NOMO-1 treated with dmso at 0.1 percent for 144 hours (cell line): ENCODE data around the gene SYNPO2.
"Not testable (repeated sequence)": the region's sequence is repeated elsewhere in the genome, so short reads cannot be mapped to it uniquely, and the experiment has no call there.

ENCODE experiments used
- DNase-seq: peaks from one replicate; lab custom pipeline; 2025; ENCODE audit not compliant: unreplicated experiment; lab: John Stamatoyannopoulos, UW

The SYNPO2 gene

DNA sequence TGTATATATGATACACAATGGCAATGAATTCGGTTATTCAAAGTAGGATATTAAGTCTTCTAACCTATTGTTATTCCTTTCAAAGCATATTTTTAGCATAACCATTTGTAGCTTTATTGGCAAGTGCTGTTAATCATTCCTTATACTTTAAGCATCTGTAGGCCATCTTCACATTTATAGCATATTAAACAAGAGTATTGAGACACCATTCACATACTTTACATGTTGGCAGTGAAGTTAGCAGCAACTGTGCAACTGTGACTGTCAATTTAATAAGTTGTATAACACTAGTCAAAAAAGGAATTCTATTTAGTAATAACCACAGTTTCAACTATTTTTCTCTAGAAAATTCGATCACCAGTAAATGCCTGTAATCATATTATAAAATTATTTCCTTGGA, 139.6 kb downstream of the SYNPO2 start:
- no peak for DNase-seq

DNA sequence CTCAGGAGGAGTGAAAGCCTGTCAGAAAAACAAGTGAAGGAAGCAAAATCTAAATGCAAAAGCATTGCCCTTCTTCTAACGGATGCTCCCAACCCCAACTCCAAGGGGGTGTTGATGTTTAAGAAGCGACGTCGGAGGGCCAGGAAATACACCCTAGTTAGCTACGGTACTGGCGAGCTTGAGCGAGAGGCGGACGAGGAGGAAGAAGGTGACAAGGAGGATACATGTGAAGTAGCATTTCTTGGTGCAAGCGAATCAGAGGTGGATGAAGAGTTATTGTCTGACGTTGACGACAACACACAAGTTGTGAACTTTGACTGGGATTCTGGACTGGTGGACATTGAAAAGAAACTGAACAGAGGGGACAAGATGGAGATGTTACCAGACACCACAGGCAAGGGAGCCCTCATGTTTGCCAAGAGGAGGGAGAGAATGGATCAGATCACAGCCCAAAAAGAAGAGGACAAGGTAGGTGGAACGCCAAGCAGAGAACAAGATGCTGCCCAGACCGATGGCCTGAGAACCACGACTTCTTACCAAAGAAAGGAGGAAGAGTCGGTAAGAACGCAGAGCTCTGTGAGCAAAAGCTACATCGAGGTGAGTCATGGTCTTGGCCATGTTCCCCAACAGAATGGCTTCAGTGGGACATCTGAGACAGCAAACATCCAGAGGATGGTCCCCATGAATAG, 141.3 kb downstream of the SYNPO2 start:
- no peak for DNase-seq

DNA sequence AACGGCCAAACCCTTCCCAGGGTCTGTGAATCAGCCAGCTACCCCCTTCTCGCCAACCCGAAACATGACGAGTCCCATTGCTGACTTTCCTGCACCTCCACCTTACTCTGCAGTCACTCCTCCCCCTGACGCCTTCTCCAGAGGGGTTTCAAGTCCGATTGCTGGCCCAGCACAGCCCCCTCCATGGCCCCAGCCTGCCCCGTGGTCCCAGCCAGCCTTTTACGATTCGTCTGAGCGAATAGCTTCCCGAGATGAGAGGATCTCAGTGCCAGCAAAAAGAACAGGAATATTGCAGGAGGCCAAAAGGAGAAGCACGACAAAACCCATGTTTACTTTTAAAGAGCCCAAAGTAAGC, 141.9 kb downstream of the SYNPO2 start:
- no peak for DNase-seq

DNA sequence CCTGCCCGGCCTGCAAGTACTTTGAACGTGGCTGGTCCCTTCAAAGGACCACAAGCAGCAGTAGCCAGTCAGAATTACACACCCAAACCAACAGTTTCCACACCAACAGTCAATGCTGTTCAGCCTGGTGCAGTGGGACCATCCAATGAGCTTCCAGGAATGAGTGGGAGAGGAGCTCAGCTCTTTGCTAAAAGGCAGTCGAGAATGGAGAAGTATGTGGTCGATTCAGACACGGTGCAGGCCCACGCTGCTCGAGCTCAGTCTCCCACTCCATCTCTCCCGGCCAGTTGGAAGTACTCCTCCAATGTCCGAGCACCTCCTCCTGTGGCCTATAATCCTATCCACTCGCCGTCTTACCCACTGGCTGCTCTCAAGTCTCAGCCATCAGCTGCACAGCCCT, 142.6 kb downstream of the SYNPO2 start:
- DNase-seq: no peak

DNA sequence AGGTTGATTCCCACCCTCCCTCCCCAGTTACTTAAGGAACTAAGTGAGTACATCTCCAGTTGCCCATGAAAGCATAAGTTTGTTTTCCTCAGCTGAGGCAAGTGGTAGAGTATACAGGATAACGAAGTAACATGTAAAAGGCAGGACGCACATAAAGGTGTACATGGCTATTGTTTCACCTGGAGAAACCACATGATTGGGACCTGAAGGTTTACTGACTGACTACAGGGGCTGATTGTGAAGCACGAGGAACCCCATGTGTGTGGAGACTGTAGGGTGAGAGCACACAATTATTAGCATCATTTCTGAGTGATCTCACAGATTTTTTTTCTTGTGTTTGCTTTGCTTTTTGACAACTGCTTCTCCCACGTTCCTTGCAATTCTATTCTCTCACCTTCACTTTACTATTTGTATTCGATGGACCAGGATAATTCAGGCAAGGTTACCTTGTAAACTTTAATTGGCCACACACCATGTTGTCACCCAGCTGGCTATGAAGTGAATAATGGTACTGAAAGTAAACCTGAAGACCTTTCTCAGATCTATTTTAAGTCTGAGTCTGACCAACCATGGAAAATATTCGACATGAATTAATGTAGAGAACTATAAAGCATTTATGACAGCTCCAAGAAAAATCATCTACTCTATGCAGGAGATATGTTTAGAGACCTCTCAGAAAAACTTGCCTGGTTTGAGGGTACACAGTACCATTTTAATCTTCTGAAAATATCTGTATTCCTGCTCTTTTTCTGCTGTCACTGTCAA, 144.4 kb downstream of the SYNPO2 start:
- no peak for DNase-seq

DNA sequence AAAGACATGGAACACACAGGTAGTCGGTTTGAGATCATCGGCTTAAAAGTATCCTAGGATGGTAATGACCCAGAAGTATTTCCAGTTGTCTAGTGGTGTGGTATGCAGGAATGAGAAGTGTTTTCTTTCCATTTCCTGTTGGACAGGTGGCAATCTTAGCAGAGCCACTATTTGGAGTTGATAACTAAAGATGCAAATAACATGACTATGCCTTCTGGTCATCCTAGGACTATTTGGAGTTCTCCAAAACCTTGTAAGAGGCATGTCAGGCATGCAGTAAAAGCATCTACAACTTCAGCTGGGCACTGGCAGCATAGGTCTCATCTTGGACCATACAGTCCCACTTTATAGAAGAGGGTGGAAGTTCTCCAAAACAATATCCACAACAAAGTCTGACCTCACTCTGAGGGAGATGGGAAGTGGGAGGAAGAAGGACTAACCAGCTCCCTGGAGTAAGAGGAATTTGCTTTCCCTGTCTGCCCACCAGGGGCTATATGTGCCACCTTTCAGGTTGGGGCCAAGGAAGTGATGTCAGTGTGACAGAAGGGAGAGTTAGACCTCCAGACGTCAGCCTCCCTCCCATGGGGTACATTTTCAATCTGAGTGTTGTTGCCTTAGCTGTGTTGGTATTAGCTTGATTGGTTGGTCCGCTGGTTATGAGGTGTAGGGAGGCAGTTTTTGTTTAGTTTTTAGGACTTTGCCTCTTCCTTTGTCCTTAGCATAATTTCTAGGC, 145.8 kb downstream of the SYNPO2 start:
- no peak for DNase-seq

DNA sequence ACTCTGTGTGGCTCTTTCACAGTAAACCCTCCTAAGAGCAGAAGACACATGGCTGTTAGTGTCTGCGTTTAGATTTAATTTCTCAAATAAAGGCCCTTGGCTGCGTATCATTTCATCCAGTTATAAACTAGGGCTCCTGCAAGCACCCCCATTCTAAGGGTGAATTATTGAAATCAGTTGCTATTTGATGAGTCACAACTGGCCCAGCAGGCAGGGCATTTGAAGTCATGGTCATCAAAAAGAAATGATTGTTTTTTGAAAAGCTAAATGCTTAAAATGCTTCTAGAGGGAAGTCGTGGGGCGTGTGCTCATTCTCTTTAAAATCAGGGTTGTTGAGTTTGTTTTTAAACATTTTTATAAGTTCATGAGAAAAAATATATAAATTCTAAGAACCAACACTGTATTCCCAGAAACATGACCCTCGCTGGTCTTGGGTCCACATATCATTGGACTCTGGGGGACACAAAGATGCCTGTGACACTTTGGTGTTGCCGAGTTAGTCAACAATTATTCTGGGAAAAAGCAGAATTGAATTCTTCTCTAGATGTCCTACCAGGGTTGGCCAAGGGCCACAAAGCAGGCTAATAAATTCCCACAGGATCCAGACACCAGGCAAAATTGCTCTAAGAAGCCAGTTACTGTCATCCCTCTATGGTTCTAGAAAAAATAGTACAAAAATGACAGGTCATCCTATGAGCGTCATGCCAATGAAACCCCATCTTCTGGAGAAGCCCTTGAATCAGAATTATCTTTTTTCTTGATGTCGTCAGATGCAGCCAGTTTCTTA, 147.5 kb downstream of the SYNPO2 start:
- no peak for DNase-seq

DNA sequence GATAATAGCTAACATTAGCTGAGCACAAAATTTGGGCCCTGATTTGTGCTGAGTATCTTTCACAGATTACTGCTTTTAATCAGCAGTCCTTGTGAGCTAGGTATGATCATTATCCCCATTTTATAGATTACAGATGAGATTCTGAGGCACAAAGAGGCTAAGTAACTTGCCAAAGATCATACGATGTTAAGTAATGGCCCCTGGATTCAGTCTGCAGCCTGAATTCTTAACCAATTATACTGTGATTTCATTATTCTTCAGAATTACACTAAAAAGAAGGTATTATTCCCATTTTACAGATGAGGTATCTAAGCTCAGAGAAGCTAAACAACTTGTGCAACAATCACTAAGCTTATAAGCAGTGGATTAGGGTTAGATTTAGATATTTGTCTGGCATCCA, 149.1 kb downstream of the SYNPO2 start:
- no peak for DNase-seq

DNA sequence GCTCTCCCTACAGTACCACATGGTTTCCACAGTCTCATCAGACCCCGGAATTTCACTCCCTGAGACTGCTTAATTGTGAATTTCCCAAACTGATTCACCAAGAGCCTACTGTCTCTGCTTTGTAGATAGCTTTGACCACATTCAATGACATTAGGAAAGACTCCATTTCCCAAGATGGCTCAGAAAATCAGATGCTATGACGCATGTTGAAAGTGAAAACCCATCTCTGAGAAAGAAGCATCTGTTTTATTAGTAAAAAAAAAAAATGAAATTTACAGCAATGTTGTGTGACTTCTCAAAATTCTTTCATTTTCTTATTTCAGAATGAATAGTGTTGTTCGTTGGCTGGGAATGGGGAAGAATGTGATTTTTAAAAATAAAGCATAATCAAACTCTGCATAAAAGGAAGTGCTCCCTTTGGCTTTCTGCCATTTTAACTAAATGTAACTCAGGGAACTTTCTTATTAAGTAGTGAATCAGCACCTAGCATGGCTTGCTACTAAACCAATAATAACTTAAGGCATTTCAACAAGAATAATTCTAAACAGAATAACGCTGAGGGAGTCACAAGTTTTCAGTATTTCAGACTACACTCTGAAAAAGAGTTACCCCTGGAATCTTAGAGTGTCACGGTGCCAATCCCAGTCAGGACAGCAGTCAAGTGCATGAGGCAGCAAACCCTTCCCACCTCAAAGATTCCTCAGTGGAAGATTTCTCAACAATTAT, 149.6 kb downstream of the SYNPO2 start:
- no peak for DNase-seq

DNA sequence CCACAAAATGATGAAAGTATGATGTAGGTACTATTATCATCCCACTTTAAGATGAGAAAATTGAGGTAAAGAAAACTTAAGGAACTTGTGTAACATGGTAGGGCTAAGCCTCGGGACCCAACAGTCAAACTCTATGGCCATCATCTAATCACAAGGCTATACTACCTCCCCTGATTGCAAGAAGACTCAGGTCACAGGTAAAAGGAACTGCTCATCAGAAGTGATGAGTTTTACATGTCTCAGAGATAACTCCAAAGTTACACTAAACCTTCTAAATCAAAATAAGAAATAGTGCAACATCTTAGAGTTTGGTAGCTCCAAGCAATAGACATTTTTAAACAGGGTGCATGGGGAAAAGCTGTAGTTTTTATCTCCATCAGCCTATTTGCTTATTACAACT, 150.5 kb downstream of the SYNPO2 start:
- DNase-seq: no peak

DNA sequence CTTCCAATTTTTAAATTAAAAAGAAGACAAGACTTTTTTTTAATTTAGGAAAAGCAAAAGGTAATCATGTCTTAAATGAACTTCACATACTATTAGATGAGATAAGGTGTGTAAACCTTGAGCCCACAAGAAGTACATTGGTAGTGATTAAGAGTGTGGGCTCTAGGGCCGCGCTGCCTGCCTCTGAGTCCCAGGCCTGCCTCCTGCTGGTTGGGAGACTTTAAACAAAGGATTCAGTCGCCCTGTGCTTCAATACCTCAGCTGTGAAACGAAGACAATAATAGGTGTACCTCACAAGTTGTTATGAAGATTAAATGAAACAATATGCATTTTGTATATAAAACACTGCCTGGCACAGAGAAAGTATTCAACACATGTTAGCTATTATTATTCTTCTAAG, 151.1 kb downstream of the SYNPO2 start:
- no peak for DNase-seq

DNA sequence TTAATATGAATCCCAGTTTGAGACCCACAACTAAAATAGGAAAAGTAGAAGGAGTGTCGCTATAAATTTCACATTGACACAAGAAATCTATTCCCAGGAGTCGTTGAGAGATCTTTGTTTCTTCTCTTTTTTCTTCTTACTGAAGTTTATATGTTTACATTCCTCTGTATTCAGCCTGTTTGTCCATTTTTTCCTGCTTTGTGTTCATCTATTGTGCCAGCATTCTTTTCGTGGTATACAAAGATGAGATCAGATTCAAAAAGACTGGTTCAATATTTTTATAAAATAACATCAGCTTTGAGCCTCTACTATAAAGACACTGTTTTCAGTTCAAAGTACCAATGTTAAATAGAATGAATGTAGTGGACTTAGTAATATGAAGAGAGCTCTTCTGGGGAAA, 151.6 kb downstream of the SYNPO2 start:
- DNase-seq: no peak

DNA sequence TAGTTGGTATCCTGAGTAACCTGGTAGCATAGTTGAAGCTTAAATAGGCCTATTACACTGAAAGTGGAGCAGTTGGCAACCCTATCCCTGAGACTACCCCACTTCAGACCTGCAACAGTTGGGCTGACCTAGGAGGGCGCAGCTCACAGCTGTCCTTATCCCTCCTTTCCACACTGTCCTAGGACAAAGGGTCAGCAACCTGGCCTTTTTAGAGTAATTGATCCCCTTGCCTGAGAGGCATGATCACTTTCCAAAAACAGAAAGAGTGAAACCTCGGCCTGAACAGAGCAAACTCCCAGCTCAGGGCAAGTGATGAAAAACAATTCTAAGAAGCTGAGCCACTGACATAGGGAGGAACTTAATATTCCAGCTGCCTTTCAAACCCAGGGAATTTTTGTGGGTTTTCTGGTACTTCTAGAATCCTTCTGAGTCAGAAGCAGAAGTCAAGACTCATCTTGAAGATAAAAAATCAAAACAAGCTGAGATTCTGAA, 152.1 kb downstream of the SYNPO2 start:
- DNase-seq: no peak

DNA sequence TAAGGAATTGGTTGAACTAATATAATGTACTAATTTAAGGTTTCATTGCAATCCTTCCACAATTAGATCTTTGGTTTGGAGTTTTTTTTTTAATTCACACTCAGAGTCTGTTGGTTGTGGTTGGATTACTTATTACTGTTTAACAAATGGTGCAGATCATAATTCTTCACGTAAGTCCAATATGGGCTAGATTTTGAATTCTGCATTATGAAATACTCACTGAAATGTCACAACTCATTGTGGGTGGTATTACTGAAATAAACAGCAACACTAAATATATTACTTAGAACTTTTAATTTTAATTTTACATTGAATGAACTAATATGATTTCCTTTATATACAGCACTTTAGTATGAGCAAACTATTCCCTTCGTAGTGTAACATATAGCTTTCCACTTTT, 152.7 kb downstream of the SYNPO2 start:
- no peak for DNase-seq

DNA sequence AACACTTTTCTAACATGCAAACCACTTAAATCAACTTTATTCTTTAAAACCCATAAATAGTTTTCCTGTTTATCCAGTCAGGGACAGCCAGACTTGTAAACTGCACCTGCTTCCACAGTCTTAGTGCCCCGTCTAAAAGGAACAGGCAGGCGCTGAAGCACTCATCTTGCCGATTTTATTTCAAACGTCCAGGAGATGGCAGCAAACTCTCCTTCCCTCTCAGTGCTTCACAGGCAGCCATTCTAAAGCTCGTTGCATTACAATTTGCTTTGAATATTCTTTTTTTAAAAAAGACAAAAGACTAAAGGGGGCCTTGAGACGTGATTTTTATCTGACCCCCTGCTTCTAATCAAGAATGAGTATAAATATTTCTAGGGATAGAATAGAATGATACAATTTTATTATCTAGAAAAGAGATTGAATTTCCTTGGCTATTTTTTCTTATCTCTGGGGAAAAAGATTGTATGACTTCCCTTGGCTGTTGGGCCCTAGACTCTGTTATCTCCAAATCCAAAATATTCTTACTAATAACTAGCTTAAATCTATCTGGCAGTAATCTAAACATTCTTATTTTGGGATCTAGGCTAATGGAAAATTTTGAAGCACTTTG, 153.4 kb downstream of the SYNPO2 start:
- DNase-seq: peak; percentile 35

DNA sequence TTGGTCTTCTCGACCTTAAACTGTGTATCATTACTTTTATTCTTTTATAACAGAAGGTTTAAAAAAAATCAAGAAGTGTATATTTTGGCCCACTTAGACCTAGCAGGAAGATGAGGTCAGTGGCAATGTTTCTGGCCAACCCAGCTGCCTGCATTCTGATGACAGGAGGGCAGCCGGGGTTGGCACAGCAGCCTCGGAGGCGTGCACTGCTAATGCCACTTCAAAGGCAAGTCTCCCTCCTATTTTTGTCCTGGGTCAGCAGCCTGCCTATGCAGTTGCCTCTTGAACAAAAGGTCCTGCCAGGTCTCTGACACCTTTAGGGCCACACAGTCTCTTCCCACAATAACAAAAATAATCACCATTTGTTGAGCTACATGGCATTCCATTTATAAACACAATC, 157.6 kb downstream of the SYNPO2 start:
- DNase-seq: no peak

DNA sequence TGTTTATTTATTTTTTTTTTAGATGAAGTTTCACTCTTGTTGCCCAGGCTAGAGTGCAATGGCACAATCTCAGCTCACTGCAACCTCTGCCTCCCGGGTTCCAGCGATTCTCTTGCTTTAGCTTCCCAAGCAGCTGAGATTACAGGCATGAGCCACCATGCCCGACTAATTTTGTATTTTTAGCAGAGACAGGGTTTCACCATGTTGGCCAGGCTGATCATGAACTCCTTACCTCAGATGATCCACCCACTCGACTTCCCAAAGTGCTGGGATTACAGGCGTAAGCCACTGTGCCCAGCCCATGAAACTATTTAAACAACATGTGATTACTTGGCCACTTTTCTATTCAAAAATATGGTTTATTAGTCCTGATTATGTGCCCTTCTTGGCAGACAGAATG, 158.4 kb downstream of the SYNPO2 start:
- DNase-seq: not testable (repeated sequence)

DNA sequence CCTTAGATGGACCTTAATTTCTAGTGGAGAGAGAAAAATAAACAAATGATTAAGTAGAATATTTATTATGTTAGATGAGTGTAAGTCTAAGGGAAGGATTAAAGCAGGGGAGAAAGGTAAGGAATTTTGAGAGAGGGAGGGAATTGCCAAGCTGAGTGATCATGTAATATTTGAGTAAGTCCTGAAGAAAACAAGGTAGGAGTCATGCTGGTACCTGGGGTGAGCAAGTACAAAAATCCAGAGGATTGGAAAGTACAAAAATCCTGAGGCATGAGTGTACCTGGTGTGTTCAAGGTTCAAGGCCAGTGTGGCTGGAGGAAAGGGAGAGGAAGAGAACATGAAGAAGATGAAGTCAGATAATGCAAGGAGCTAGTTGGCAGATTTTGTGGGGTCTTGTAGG, 159.8 kb downstream of the SYNPO2 start:
- no peak for DNase-seq

DNA sequence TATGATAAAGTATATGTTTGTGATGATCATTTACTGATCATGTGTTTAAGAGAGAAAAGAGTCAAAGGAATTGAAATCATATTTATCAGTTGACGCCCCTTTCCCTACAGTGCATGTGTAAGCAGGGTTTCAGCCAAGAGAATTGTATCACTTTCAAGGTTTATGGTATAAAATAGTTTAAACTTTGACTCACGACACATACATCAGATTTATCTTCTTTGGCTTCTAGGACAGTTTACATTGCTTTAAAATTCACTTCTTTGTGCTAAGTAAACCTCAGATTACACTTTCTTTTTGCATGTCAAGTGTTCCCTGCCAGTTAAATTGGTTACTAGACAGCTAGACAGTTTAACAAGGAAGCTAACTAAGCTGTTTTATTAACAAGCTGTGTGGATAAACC, 160.7 kb downstream of the SYNPO2 start:
- DNase-seq: no peak

DNA sequence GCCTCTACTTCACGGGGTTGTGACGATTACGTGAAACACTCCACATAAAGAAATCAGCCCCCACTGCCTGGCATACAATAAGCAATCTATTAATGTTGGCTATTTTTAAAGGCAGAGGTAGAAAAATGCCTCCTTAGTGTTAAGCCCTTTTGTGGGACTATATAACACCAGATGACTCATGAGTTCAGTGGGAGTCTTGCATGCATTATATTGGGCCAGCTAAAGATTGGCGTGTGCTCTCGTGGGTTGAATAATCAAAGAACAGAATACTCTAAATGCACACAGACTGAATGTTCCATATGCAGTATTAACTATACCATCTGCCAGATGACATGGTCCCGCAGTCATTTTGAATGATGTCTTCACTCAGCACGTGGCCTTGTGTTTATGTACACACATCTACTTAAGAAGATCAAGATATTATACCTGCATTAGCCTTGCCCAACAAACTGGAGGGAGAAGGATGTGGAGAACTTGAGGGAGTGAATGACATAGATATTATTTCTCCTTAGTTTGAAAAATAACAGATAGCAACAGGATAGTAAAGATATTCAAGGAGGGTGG, 162.0 kb downstream of the SYNPO2 start:
- DNase-seq: no peak
